ENCODE results near the gene MTMR8. TPM values are rescaled to one million over a fixed set of nuclear protein-coding genes. Genes with fewer than 3 reads are reported as not detected.

Gene MTMR8
- total and polyA plus RNA-seq, 9 of the 15 experiments (the other 6 are each of a cell fraction or from before 2014, with no cell fraction given): 1.8 to 5.5 (median 3.0) TPM

DNA sequence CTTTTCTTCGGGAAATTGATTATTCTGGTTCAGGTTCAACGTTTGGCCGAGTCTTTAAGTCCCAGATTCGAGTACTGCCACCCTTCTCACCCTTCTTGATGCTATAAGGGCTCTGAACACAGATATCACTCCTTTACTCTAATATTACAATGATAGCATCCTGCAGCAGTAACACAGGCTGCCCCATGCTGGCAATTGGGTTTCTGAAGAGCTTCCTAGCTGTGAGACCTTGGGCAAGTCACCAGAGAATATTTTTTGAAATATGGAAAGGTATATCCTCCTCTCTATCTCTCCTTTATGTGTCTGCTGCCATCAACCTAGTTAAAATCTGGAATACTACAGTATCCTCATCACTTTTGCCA, 297 bp upstream of the MTMR8 start (continued):
- TF ChIP-seq, protein P1, sequence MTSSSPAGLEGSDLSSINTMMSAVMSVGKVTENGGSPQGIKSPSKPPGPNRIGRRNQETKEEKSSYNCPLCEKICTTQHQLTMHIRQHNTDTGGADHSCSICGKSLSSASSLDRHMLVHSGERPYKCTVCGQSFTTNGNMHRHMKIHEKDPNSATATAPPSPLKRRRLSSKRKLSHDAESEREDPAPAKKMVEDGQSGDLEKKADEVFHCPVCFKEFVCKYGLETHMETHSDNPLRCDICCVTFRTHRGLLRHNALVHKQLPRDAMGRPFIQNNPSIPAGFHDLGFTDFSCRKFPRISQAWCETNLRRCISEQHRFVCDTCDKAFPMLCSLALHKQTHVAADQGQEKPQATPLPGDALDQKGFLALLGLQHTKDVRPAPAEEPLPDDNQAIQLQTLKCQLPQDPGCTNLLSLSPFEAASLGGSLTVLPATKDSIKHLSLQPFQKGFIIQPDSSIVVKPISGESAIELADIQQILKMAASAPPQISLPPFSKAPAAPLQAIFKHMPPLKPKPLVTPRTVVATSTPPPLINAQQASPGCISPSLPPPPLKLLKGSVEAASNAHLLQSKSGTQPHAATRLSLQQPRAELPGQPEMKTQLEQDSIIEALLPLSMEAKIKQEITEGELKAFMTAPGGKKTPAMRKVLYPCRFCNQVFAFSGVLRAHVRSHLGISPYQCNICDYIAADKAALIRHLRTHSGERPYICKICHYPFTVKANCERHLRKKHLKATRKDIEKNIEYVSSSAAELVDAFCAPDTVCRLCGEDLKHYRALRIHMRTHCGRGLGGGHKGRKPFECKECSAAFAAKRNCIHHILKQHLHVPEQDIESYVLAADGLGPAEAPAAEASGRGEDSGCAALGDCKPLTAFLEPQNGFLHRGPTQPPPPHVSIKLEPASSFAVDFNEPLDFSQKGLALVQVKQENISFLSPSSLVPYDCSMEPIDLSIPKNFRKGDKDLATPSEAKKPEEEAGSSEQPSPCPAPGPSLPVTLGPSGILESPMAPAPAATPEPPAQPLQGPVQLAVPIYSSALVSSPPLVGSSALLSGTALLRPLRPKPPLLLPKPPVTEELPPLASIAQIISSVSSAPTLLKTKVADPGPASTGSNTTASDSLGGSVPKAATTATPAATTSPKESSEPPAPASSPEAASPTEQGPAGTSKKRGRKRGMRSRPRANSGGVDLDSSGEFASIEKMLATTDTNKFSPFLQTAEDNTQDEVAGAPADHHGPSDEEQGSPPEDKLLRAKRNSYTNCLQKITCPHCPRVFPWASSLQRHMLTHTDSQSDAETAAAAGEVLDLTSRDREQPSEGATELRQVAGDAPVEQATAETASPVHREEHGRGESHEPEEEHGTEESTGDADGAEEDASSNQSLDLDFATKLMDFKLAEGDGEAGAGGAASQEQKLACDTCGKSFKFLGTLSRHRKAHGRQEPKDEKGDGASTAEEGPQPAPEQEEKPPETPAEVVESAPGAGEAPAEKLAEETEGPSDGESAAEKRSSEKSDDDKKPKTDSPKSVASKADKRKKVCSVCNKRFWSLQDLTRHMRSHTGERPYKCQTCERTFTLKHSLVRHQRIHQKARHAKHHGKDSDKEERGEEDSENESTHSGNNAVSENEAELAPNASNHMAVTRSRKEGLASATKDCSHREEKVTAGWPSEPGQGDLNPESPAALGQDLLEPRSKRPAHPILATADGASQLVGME (CRISPR knock-in tag; IDR thresholded peaks at IDR 0.05): no peak
- TF ChIP-seq, protein P2, sequence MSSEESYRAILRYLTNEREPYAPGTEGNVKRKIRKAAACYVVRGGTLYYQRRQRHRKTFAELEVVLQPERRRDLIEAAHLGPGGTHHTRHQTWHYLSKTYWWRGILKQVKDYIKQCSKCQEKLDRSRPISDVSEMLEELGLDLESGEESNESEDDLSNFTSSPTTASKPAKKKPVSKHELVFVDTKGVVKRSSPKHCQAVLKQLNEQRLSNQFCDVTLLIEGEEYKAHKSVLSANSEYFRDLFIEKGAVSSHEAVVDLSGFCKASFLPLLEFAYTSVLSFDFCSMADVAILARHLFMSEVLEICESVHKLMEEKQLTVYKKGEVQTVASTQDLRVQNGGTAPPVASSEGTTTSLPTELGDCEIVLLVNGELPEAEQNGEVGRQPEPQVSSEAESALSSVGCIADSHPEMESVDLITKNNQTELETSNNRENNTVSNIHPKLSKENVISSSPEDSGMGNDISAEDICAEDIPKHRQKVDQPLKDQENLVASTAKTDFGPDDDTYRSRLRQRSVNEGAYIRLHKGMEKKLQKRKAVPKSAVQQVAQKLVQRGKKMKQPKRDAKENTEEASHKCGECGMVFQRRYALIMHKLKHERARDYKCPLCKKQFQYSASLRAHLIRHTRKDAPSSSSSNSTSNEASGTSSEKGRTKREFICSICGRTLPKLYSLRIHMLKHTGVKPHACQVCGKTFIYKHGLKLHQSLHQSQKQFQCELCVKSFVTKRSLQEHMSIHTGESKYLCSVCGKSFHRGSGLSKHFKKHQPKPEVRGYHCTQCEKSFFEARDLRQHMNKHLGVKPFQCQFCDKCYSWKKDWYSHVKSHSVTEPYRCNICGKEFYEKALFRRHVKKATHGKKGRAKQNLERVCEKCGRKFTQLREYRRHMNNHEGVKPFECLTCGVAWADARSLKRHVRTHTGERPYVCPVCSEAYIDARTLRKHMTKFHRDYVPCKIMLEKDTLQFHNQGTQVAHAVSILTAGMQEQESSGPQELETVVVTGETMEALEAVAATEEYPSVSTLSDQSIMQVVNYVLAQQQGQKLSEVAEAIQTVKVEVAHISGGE (CRISPR knock-in tag; IDR thresholded peaks at IDR 0.05): no peak

Data from K562 (cell line).